HL-60 (cell line): ENCODE results near the gene ADAT3.
"Not testable (repeated sequence)": the region's sequence is repeated elsewhere in the genome, so short reads cannot be mapped to it uniquely, and the experiment has no call there.

Experiments
- DNase-seq, 2 experiments: peaks; one replicate each; pipeline ENCODE4 v3.0.0-alpha.2; 2010 to 2020; ENCODE audit warnings: low read depth in 1 of 2, low spot score in 1 of 2
- H3K27ac ChIP-seq: fragments of 250-450 bp; sonication (Bioruptor Pico); replicated peaks from 2 replicates; pipeline ENCODE4 v1.5.1; 2020; ENCODE audit warnings: mild to moderate bottlenecking, moderate library complexity
- H3K27me3 ChIP-seq: fragments of 250-450 bp; sonication (Bioruptor Pico); 2 replicates; pipeline ENCODE4 v1.5.1; 2021; ENCODE audit warnings: mild to moderate bottlenecking, moderate library complexity; ENCODE audit not compliant: insufficient read depth, poor library complexity, severe bottlenecking
- H3K4me3 ChIP-seq: replicated peaks from 2 replicates; pipeline ENCODE4 v1.5.1; 2011; ENCODE audit warnings: mild to moderate bottlenecking, control low read depth, low read length; ENCODE audit not compliant: insufficient read depth
- GABPA ChIP-seq: IDR thresholded peaks from 2 replicates; pipeline ENCODE4 v1.6.1; 2012; ENCODE audit warnings: low read depth
- POLR2AphosphoS5 ChIP-seq: IDR thresholded peaks from 2 replicates; pipeline ENCODE4 v1.6.1; 2012; ENCODE audit warnings: low read depth
- SPI1 ChIP-seq: IDR thresholded peaks from 2 replicates; pipeline ENCODE4 v1.6.1; 2012; ENCODE audit warnings: low read depth, mild to moderate bottlenecking, borderline replicate concordance
- TF ChIP-seq, protein P1 (sequence below): IDR thresholded peaks from 2 replicates; pipeline ENCODE4 v1.6.1; 2012; ENCODE audit warnings: low read depth; ENCODE audit not compliant: insufficient replicate concordance
- TF ChIP-seq, protein P2 (sequence below): IDR thresholded peaks from one replicate; pipeline ENCODE4 v1.5.1; 2011; ENCODE audit warnings: low read length, control low read depth, inconsistent platforms; ENCODE audit not compliant: insufficient read depth

Gene ADAT3

DNA sequence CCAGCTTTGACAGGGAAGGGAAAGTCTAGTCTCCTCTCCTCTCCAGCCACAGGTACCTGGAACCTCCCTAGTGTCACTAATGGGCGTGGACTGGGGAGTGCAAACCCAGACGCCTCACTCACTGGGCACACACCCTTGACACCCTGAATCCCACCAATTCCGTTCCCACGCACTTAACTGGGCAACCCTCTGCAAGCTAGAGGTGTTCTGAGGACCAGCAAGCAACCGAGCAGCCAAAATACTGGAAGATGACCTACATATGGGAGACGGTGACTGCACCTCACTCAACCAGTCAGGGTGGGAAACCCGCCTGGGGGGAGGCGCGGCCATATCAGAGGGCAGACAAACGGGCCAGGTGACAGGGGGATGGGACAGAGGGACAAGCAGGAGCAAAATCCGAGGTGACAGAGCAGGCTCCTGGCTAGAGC lies 20.9 kb upstream of the ADAT3 start:
- Histone ChIP-seq H3K27me3 (no peaks in the 10 kb centered on the region), H3K27ac (peak overlapping the region; percentile 77), H3K4me3 (peak overlapping the region; percentile 93)
- TF ChIP-seq SPI1, result no peak
- TF ChIP-seq, protein P1, sequence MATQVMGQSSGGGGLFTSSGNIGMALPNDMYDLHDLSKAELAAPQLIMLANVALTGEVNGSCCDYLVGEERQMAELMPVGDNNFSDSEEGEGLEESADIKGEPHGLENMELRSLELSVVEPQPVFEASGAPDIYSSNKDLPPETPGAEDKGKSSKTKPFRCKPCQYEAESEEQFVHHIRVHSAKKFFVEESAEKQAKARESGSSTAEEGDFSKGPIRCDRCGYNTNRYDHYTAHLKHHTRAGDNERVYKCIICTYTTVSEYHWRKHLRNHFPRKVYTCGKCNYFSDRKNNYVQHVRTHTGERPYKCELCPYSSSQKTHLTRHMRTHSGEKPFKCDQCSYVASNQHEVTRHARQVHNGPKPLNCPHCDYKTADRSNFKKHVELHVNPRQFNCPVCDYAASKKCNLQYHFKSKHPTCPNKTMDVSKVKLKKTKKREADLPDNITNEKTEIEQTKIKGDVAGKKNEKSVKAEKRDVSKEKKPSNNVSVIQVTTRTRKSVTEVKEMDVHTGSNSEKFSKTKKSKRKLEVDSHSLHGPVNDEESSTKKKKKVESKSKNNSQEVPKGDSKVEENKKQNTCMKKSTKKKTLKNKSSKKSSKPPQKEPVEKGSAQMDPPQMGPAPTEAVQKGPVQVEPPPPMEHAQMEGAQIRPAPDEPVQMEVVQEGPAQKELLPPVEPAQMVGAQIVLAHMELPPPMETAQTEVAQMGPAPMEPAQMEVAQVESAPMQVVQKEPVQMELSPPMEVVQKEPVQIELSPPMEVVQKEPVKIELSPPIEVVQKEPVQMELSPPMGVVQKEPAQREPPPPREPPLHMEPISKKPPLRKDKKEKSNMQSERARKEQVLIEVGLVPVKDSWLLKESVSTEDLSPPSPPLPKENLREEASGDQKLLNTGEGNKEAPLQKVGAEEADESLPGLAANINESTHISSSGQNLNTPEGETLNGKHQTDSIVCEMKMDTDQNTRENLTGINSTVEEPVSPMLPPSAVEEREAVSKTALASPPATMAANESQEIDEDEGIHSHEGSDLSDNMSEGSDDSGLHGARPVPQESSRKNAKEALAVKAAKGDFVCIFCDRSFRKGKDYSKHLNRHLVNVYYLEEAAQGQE, result no peak
- TF ChIP-seq, protein P2, sequence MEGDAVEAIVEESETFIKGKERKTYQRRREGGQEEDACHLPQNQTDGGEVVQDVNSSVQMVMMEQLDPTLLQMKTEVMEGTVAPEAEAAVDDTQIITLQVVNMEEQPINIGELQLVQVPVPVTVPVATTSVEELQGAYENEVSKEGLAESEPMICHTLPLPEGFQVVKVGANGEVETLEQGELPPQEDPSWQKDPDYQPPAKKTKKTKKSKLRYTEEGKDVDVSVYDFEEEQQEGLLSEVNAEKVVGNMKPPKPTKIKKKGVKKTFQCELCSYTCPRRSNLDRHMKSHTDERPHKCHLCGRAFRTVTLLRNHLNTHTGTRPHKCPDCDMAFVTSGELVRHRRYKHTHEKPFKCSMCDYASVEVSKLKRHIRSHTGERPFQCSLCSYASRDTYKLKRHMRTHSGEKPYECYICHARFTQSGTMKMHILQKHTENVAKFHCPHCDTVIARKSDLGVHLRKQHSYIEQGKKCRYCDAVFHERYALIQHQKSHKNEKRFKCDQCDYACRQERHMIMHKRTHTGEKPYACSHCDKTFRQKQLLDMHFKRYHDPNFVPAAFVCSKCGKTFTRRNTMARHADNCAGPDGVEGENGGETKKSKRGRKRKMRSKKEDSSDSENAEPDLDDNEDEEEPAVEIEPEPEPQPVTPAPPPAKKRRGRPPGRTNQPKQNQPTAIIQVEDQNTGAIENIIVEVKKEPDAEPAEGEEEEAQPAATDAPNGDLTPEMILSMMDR, result no peak
- TF ChIP-seq POLR2AphosphoS5, result no peak
- TF ChIP-seq GABPA, result no peak
- DNase-seq, result no peak

DNA sequence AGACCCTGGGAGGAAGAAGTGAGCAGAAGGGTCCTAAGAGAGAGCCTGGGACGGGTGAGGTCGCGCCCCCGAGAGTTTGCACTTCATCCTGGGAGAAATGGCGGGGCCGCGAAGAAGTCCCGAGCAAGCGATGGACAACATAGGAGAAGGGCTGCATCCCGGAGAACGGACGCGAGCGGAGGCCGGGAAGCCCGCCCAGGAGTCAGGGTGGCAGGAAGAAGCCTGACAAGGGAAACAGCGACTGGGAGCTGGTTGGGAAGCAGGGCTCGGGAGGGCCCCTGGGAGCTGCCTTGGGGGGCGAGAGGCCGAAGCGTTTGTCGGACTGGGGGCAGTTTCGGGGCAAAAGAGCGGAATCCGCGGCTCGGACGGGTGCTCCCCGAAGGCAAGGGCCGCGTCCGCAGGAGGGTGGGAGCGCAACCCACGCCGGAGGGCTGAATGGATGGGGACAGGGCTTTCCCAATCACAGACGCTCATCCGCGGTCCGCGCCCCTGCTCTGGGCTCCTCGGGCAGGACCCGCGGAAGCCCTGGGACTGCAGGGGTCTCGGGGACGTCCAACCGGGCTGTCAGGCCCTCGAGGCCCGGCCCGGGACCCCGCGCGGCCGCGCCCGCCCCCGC lies 20.4 kb upstream of the ADAT3 start:
- peak overlapping the region; percentile 77 for H3K27ac ChIP-seq
- no peaks in the 10 kb centered on the region for H3K27me3 ChIP-seq
- TF ChIP-seq, protein P1, result no peak
- TF ChIP-seq GABPA (no peak), SPI1 (no peak), POLR2AphosphoS5 (no peak)
- TF ChIP-seq, protein P2, result no peak
- DNase-seq, result no peak
- peak overlapping the region; percentile 93 for H3K4me3 ChIP-seq

DNA sequence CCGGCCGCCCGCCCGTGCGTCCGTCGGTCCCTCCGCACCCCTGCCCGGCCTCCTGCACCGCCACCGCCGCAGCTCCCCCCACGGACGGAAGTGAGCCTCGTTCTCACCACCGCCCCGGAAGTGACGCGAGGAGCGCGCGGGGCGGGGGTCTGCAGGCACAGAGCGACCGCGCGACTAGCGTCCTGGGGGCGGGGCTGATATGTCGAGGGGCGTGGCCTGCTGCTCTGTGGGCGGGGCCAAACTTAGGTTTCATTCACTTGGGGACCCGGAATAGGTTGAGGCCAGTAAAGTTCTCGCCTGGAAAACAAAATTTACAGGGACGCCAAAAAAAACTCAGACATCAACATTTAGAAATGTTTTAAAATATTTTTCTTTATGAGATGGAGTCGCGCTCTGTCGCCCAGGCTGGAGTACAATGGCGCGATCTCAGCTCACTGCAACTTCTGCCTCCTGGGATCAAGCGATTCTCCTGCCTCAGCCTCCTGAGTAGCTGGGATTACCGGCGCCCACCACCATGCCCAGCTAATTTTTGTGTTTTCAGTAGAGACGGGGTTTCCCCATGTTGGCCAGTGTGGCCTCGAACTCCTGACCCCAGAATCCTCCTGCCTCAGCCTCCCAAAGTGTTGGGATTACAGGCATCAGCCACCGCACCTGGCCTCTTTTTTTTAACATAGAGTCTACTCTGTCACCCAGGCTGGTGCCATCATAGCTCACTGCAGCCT lies 19.6 kb upstream of the ADAT3 start, which contains the start of gene ABHD17A:
Gene ABHD17A, minus strand, starts transcription at position 99 of the 722 bp plus-strand sequence. CDS start 3,930 bp downstream, outside the sequence.
- H3K27me3 ChIP-seq, result not testable (repeated sequence)
- TF ChIP-seq SPI1 (peak; percentile 46; the same call in 1 of the 2 replicates), GABPA (peak; percentile 83), POLR2AphosphoS5 (0 out of 2 replicates have a peak, but pooled peaks have one; percentile 46)
- H3K4me3 ChIP-seq, result peak within 1 kb of the TSS; percentile 93
- DNase-seq, result peak; percentile 92 to 94
- peak within 1 kb of the TSS; percentile 77 for H3K27ac ChIP-seq

DNA sequence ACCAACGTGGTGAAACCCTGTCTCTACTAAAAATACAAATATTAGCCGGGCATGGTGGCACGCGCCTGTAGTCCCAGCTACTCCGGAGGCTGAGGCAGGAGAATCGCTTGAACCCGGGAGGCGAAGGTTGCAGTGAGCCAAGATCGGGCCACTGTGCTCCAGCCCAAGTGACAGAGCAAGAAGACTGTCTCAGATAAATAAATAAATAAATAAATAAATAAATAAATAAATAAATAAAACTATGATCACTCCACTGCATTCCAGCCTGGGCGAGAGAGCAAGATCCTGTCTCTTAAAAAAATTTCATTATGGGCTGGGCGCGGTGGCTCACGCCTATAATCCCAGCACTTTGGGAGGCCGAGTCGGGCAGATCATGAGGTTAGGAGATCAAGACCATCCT lies 18.8 kb upstream of the ADAT3 start:
- H3K4me3 ChIP-seq, DNase-seq, H3K27ac ChIP-seq, H3K27me3 ChIP-seq: not testable (repeated sequence)
